ENCODE measurements around the gene SDK1.

- TF ChIP-seq, protein P1, sequence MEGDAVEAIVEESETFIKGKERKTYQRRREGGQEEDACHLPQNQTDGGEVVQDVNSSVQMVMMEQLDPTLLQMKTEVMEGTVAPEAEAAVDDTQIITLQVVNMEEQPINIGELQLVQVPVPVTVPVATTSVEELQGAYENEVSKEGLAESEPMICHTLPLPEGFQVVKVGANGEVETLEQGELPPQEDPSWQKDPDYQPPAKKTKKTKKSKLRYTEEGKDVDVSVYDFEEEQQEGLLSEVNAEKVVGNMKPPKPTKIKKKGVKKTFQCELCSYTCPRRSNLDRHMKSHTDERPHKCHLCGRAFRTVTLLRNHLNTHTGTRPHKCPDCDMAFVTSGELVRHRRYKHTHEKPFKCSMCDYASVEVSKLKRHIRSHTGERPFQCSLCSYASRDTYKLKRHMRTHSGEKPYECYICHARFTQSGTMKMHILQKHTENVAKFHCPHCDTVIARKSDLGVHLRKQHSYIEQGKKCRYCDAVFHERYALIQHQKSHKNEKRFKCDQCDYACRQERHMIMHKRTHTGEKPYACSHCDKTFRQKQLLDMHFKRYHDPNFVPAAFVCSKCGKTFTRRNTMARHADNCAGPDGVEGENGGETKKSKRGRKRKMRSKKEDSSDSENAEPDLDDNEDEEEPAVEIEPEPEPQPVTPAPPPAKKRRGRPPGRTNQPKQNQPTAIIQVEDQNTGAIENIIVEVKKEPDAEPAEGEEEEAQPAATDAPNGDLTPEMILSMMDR (conservative IDR thresholded peaks at IDR 0.05; ENCODE audit: low read length) = no peak
- TF ChIP-seq EZH2phosphoT487 (IDR thresholded peaks at IDR 0.05; ENCODE audit: borderline replicate concordance, low read depth, low read length) = no peak
Measured at GRCh38 chr7:3321745-3322144, 20.7 kb downstream of the SDK1 start.

All from OCI-LY7 (cell line).